ENCODE results near the gene TMEM229B. TPM values are rescaled to one million over a fixed set of nuclear protein-coding genes. Genes with fewer than 3 reads are reported as not detected.

TMEM229B gene
- total RNA-seq, 3 donors from 2014 or later (not counting 1 experiment from before 2014, with no cell fraction given), result 28.3 to 51.3 (median 49.9) TPM

DNA sequence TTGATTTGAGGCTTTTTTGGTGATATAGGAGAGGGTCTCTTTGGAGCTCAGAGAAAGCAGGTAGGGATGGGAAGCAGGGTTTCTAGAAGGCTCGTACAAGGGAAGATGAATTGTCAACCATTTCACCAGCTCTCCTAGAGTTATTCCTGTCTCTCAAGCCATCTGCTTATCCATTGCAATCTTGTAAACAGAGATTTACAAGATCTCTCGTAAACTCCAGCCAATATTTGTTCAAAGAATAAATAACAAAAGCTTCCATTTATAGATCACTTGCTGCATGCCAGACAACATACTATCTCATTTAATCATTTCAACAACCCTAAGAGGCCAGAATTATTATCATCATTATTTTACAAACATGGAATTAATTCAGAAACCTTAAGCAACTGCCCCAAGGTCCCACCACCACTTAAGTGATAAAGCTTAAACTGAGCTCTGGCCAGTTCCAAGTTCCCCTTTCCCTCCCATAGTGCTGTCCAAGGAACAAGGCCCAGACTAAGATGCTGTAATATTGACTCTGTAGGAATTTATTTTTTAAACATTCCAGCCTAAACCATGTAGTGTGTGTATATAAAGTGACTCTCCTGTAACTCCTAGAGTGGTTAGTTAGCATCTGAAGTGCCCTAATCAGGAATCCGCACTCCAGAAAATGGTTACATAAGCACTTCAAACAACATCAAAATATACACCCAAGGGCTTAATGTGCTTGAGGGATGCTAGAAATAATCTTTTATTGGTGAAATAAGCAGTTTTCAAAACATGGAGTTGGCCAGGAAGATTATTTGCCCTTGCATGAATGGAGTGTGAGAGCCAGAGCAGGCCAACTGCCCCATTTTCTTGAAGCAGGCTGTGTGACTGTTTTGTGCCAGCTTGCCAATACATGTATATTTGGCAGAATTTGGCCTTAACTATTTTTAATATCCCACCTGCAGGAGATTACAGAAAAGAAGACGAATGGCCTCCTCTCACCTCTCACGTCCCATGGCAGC lies 41.7 kb upstream of the TMEM229B start:
- Mint-ChIP-seq H3K9me3 (no peaks in the 10 kb centered on the region), H3K4me3 (no peak overlapping the region), H3K27ac (no peak overlapping the region), H3K27me3 (ENCODE audit: low read depth in 2 of 2) (peaks cover 33 to 56% of the 10 kb centered on the region in 2 donors), H3K4me1 (peaks cover 6 to 10% of the 10 kb centered on the region in 2 donors), H3K36me3 (no peaks in the 10 kb centered on the region)
- intact Hi-C loops (cut with micrococcal nuclease), result no loop called here
- Histone ChIP-seq H3K27me3 (ENCODE audit: control insufficient read depth, insufficient read depth, low read length) (peaks cover 23% of the 10 kb centered on the region), H3K27ac (ENCODE audit: low read length) (no peak overlapping the region), H3K9me3 (ENCODE audit: control insufficient read depth, insufficient read depth, low read length) (no peaks in the 10 kb centered on the region), H3K4me3 (ENCODE audit: low read length) (no peak overlapping the region), H3K36me3 (ENCODE audit: control insufficient read depth, insufficient read depth, low read length) (no peaks in the 10 kb centered on the region), H3K4me1 (ENCODE audit: control insufficient read depth, insufficient read depth, low read length) (peaks cover 9% of the 10 kb centered on the region)
- 74% methylated on average over 4 of the region's 5 CpGs for WGBS (ENCODE audit: insufficient coverage)
- ATAC-seq (no peak), DNase-seq (no peak)
- TF ChIP-seq, protein P1, sequence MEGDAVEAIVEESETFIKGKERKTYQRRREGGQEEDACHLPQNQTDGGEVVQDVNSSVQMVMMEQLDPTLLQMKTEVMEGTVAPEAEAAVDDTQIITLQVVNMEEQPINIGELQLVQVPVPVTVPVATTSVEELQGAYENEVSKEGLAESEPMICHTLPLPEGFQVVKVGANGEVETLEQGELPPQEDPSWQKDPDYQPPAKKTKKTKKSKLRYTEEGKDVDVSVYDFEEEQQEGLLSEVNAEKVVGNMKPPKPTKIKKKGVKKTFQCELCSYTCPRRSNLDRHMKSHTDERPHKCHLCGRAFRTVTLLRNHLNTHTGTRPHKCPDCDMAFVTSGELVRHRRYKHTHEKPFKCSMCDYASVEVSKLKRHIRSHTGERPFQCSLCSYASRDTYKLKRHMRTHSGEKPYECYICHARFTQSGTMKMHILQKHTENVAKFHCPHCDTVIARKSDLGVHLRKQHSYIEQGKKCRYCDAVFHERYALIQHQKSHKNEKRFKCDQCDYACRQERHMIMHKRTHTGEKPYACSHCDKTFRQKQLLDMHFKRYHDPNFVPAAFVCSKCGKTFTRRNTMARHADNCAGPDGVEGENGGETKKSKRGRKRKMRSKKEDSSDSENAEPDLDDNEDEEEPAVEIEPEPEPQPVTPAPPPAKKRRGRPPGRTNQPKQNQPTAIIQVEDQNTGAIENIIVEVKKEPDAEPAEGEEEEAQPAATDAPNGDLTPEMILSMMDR (IDR thresholded peaks at IDR 0.05), result no peak

DNA sequence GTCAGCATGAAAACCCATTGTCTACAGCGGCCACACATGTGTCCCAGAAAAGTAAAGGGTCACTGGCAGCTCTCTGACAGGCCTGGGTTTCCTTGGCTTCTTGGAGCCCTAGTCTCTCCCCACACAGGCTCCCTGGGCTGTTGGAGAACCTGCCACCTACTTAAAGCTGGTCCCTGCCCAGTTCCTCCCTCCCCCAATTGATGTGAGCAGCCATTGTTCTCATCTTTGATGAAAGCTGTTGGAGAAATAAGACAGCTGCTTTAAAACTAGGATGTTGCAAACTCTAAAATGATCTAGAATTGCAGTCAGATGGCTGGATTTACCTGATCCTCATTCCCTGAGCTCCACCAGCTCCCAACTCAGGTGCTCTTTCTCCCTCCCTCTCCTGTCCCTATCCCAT lies 39.8 kb upstream of the TMEM229B start:
- DNase-seq (no peak), ATAC-seq (no peak)

GRCh38 chr14:67527756-67528155 lies 39.2 kb upstream of the TMEM229B start:
- H3K9me3 ChIP-seq (ENCODE audit: control insufficient read depth, insufficient read depth, low read length), result no peaks in the 10 kb centered on the region
- 85% methylated on average over 4 of the region's 5 CpGs for WGBS (ENCODE audit: insufficient coverage)
- peaks cover 21% of the 10 kb centered on the region for H3K27me3 ChIP-seq (ENCODE audit: control insufficient read depth, insufficient read depth, low read length)
- Mint-ChIP-seq H3K36me3 (no peaks in the 10 kb centered on the region), H3K4me1 (peaks cover 6% of the 10 kb centered on the region in 2 donors), H3K4me3 (no peak overlapping the region), H3K9me3 (no peaks in the 10 kb centered on the region), H3K27me3 (ENCODE audit: low read depth in 2 of 2) (peaks cover 25 to 63% of the 10 kb centered on the region in 2 donors), H3K27ac (no peak overlapping the region)
- no peak for ATAC-seq
- TF ChIP-seq, protein P1 (IDR thresholded peaks at IDR 0.05), result no peak
- no peak overlapping the region for H3K27ac ChIP-seq (ENCODE audit: low read length)
- intact Hi-C loops (cut with micrococcal nuclease), result no loop called here
- no peak overlapping the region for H3K4me3 ChIP-seq (ENCODE audit: low read length)
- DNase-seq, result no peak
- no peaks in the 10 kb centered on the region for H3K36me3 ChIP-seq (ENCODE audit: control insufficient read depth, insufficient read depth, low read length)
- peaks cover 4% of the 10 kb centered on the region for H3K4me1 ChIP-seq (ENCODE audit: control insufficient read depth, insufficient read depth, low read length)

More for the DNA sequence above, 39.8 kb upstream of the TMEM229B start:
- Histone ChIP-seq H3K4me1 (ENCODE audit: control insufficient read depth, insufficient read depth, low read length) (peaks cover 4% of the 10 kb centered on the region), H3K27me3 (ENCODE audit: control insufficient read depth, insufficient read depth, low read length) (peaks cover 21% of the 10 kb centered on the region), H3K4me3 (ENCODE audit: low read length) (no peak overlapping the region), H3K9me3 (ENCODE audit: control insufficient read depth, insufficient read depth, low read length) (no peaks in the 10 kb centered on the region), H3K36me3 (ENCODE audit: control insufficient read depth, insufficient read depth, low read length) (no peaks in the 10 kb centered on the region), H3K27ac (ENCODE audit: low read length) (no peak overlapping the region)
- Mint-ChIP-seq H3K27me3 (ENCODE audit: low read depth in 2 of 2) (peaks cover 25 to 60% of the 10 kb centered on the region in 2 donors), H3K36me3 (no peaks in the 10 kb centered on the region), H3K27ac (no peak overlapping the region), H3K4me3 (no peak overlapping the region), H3K9me3 (no peaks in the 10 kb centered on the region), H3K4me1 (peaks cover 6% of the 10 kb centered on the region in 2 donors)
- 94% methylated on average over 1 of the region's 1 CpG for WGBS (ENCODE audit: insufficient coverage)
- intact Hi-C loops (cut with micrococcal nuclease), result no loop called here
- TF ChIP-seq, protein P1 (IDR thresholded peaks at IDR 0.05), result no peak

Measured in natural killer cell (primary cell).